ENCODE results near the gene ETFBKMT.

Gene ETFBKMT

DNA sequence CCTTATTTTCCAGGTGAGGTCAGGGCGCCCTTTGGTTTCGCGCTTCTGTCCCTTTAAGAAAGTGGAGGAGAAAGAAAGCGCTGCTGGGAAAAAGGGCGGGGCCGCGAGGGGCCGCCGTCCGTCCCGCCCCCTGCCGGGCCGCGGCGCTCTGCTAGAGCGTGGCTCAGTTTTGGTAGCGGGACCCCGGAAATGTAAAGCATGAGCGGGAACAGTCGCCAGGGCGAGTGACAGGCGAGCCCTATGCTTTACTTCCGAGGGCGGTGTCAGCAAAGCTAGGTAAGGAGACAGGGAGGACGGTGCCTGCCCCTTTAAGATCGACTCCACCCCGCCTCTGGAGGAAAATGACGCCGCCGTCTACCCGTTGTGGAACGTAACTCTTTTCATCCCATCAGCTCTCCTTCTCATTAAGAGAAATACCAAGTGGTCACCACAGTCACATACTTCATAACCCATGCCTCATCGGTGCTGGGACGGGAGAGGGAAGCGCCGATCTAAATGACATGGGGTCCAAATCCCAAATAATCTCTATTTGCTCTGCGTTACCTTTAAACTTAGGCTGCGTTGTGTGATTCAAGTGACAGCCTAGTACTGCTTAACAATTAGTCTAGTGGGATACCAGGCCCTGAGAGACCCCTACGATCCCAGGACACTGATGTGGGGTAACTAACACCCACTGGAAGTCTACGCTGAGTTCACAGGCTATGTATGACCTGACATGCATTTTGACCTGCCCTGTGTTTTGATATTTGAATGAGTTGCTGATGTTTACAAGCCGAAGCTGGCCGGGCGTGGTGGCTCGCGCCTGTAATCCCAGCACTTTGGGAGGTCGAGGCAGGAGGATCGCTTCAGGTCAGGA lies at the start of gene ETFBKMT:
Gene ETFBKMT, plus strand, starts transcription at position 602 of the 856 bp plus-strand sequence. CDS start 2,266 bp downstream, outside the sequence.
- peak; percentile 97 for DNase-seq (ENCODE audit: low spot score)

- no peak for DNase-seq (ENCODE audit: low spot score)
Observed at GRCh38 chr12:31612819-31613218, 46.7 kb upstream of the ETFBKMT start.

GRCh38 chr12:31618228-31619025 lies 41.1 kb upstream of the ETFBKMT start:
- DNase-seq (ENCODE audit: low spot score) = no peak

- no peak for DNase-seq (ENCODE audit: low spot score)
Observed at GRCh38 chr12:31620311-31620710, 39.2 kb upstream of the ETFBKMT start.

GRCh38 chr12:31622038-31622437 lies 37.5 kb upstream of the ETFBKMT start:
- no peak for DNase-seq (ENCODE audit: low spot score)

DNA sequence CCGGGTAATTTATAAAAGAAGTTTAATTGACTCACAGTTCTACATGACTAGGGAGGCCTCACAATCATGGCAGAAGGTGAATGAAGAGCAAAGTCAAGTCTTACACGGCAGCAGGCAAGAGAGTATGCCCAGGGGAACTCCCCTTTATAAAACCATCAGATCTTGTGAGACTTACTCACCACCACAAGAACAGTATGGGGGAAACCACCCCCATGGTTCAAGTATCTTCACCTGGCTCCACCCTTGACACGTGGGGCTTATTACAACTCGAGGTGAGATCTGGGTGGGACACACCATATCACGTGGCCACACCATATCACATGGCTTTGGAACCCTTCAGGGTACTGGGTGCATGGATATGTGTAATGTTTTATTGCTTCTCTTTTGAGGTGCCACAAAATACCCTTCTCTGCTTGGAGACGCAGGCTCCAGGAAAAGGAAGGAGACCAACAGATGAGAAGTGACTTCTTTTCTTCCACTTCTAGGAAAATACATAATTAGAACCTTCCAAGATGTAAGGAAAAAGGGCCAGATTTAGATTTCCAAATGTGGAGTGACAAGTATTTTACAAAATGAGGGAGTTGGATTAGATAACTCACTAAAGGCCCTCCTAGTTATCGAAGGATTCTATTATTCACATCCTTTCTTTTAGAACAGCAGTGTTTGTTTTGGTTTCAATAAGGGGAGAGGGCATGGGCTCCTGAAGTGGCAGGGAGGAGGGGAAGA lies 33.1 kb upstream of the ETFBKMT start:
- DNase-seq (ENCODE audit: low spot score) = no peak

DNA sequence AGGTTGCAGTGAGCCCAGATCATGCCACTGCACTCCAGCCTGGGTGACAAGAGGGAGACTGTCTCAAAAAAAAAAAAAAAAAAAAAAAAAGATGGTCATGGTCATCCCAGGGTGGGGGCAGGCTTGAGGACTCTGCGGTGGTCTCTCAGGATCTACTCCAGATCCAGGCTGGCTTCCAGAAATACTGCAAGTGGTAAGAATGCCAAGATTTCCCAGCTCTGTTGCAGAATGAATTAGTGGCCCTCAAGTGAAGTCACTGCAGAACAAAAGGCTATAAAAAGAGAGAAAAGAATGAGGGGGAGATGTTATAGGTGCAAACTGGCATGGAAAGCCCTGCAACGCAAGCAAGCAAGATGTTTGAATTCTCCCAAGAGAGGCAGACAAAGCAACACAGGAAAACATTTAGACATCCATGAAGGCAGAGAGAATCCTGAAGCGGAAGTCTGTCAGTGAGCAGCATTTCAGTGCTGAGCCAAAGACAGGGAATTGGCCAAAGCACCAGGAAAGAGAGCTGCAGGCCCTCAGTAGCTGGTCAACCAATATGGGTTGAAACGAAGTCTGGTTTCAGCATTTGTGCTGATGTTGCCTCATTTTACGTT lies 31.9 kb upstream of the ETFBKMT start:
- DNase-seq (ENCODE audit: low spot score) = no peak

DNA sequence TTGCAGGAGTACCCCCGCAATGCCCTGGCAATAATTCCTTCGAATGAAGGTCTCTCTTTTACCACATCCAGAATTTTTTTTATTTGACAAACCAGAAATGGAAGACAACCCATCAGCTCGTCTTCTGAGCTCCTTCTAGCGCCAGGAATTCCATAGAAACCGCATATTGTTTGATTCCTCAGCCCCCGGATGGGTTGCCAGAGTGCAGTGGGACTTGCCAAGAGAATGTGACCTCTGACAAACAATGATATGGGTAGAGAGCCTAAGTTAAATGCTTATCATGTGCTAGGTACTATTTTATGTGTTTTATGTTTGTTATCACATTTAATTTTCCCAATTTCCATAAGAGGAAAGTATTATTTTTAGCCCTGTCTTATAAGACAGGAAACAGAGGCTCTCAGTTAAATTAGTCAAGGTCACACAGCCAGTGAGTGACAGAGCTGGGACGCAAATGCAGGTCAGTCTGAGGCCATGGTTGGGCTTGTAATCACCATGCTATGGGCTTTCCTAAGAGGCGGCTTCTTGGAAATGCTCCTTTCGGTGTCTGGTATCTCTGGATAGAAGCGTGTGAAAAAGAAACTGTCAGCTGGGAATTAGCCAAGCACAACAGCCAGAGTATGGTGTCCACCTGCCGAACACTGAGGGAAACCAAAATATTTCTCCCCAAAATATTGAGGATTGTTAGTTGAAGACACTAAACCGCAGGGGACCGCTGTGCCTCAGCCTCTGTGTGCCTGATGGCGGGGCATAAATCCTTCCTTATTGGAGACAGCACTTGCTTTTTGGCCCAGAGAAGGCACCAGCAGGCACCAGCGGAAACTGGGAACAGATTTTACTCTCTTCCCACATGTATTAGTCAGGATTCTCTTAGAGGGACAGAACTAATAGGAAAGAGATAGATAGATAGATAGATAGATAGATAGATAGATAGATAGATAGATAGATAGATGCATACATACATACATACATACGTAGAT lies 29.4 kb upstream of the ETFBKMT start:
- no peak for DNase-seq (ENCODE audit: low spot score)

DNA sequence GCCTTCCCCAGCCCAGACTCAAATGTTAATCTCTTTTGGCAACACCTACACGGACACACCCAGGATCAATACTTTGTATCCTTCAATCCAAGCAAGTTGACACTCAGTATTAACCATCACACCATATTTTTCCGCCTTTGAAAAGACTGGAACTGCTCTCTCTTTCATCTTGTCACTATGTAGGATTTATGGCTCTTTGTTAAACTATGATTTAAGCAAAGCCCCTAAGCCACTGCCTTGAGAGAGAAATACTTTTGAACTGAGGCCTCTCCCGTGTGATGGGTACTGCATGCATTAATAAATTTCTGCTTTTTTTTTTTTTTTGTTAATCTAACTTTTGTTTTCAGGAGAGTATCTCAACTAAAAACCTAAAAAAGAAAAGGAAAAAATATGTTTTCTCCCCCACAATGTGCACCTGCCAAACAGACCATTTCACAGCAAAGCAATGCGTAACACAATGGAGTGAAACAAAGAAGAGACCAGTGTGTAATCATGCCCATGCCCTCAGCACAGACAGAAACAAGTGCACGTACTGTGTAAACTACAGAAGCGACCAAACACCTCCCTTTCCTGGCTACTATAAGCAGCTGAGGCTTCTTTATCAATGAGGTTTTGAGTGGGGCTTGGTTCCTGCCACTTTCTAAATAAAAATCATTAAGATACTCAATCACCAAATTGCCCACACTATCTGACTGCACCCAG lies 28.3 kb upstream of the ETFBKMT start:
- no peak for DNase-seq (ENCODE audit: low spot score)

DNA sequence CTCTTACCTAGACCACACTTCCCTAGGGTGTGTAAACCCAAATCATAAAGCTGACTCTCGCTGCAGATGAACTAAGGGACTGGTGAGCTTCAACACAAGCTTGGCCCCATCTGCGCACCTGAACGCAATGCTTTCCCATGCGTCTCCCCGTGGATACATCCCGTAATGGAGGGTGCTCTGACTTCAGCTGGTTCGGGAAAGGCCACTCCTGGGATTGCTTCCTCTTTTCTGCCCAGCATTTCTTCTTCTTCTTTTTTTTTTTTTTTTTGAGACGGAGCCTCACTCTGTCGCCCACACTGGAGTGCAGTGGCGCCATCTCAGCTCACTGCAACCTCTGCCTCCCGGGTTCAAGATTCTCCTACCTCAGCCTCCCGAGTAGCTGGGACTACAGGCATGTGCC lies 27.7 kb upstream of the ETFBKMT start:
- no peak for DNase-seq (ENCODE audit: low spot score)

DNA sequence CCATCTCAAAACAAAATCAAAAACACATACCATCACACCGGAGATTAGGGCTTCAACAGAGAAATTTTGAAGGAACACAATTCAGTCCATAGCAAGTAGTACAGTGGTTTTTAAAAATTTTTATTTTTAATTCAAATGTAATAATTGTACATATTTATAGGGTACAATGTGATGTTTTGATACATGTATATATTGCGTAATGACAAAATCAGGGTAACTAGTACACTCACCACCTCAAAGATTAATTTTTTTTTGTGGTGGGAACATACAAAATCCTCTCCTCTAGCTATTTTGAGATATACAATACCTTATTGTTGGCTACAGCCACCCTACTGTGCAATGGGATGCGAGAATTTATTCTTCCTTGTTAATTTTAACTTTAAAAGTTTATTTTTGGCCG lies 26.0 kb upstream of the ETFBKMT start:
- no peak for DNase-seq (ENCODE audit: low spot score)

DNA sequence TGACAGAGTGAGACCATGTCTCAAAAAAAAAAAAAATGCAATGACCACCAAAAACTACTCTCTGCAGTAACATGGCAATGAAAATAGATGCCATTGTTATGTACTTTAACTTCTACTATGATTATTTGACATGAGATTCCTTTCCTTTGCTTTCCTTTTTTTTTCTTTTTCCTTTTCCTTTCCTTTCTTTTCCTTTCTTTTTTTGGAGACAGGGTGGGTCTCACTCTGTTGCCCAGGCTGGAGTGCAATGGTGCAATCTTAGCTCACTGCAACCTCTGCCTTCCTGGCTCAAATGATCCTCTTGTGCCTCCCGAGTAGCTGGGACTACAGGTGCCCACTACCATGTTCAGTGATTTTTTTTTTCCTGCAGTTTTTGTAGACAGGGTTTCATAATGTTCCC lies 24.9 kb upstream of the ETFBKMT start:
- no peak for DNase-seq (ENCODE audit: low spot score)

GRCh38 chr12:31641509-31642090 lies 17.9 kb upstream of the ETFBKMT start:
- no peak for DNase-seq (ENCODE audit: low spot score)

GRCh38 chr12:31644536-31644935 lies 15.0 kb upstream of the ETFBKMT start:
- DNase-seq (ENCODE audit: low spot score) = no peak

GRCh38 chr12:31645924-31646323 lies 13.6 kb upstream of the ETFBKMT start:
- no peak for DNase-seq (ENCODE audit: low spot score)

DNA sequence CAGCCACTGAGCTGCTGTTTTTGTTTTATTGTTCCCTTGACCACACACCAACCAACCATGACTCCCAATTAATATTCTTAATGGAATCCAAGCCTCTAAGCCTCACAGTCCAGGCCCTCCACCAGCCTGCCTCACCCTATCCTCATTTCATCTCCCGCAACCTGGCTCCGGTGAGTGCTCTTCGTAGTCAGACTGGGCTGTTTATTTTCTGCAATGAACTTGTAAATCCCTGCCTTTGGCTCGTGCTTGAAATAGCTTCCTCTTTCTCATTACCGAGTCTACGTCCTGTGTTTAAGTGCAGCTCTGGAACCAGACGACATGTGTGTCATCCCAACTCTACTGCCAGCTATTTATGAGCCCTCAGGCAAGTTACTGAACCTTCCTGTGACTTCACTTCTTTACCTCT lies 12.4 kb upstream of the ETFBKMT start:
- DNase-seq (ENCODE audit: low spot score) = no peak

GRCh38 chr12:31650918-31651317 lies 8.6 kb upstream of the ETFBKMT start:
- DNase-seq (ENCODE audit: low spot score) = no peak

DNA sequence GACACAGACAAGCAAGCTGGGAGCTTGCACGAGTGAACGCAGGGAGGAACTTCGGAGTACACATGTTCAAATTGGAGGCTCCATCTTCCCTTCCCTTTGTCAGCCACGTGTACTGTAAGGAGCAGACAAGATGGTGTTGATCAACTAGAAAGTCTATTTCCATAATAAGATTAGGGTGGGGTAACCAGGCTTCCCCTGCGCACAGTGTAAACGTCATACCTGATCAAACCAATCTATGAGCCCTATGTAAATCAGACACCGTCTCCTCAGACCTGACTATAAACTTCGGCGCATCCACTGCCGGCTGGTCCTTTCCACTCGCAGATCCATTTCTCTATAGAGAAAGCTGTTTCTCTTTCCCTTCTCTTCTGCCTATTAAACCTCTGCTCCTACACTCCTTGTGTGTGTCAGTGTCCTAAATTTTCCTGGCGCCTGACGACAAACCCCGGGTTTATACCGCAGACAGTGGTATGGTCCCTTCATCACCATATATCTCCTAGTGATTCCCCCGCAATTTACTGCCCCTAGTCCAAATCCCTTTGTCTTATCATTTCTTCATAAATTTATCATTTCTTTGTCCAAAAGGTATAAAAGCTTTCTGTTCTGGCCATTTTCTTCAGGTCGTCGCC lies 7.5 kb upstream of the ETFBKMT start:
- no peak for DNase-seq (ENCODE audit: low spot score)

DNA sequence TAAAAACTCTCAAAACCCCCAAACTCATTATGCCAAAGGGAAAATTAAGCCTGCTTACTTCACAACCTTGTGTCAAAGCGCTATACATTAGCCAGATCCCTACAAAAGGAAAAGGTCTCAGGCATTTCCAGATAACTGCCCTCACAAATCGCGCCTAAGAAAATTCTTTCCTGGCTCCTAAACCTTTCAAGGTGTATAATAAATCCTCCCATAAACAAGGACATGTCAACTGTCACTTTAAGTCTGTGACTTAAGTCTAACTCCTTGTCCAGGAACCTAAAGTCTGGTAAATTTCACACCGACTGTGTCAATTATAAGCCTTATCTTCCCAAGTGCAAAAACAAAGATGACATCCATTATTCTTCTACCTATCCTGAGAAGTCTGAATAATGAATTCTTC lies 4.3 kb upstream of the ETFBKMT start:
- no peak for DNase-seq (ENCODE audit: low spot score)

Measured in activated CD4-positive, alpha-beta T cell treated with anti-CD3 and anti-CD28 coated beads, Interleukin-2, Interleukin-4, amounts not matched to agents 100 ng/mL and 50 ng/mL, durations not matched to agents 16 hours and 8 hours (primary cell).